PC-3 (cell line): ENCODE data around the gene NKAP. TPM values are rescaled to one million over a fixed set of nuclear protein-coding genes. Genes with fewer than 3 reads are reported as not detected.

ENCODE experiments used
- ATAC-seq: fragments of 200-7000 bp; cut with Tn5 transposase; 2 replicates; pipeline ENCODE4 v1.9.1; 2020; ENCODE audit warnings: mild to moderate bottlenecking, moderate library complexity
- BruUV-seq: library from RNA; stranded (reverse); fragments of 400-500 nt; replicated peaks from 2 replicates; lab custom pipeline; 2021; lab: Mats Ljungman, UMichigan
- CTCF ChIA-PET: fragments of 300-600 bp; sonication (Branson Sonifier 250); formaldehyde crosslinking; loops from one replicate; lab custom pipeline; 2022; ENCODE audit warnings: antibody characterized with exemption; lab: Charles Lee
- POLR2A ChIA-PET: fragments of 300-600 bp; sonication (Branson Sonifier 250); formaldehyde crosslinking; loops from one replicate; lab custom pipeline; 2022; ENCODE audit warnings: antibody characterized with exemption; ENCODE audit not compliant: unreplicated experiment; lab: Charles Lee
- DNase-seq: peaks from one replicate; pipeline ENCODE4 v3.0.0-alpha.2; 2015
- H2AFZ ChIP-seq: fragments of 300-600 bp; sonication (generic); 2 replicates; pipeline ENCODE4 v1.6.0; 2016; ENCODE audit warnings: antibody characterized with exemption, low read length
- H3F3A ChIP-seq: fragments of 300-600 bp; sonication (generic); one replicate; pipeline ENCODE4 v1.6.0; 2017; ENCODE audit warnings: antibody characterized with exemption, low read length, control low read depth, mild to moderate bottlenecking; ENCODE audit not compliant: unreplicated experiment
- H3K27ac ChIP-seq: fragments of 300-600 bp; sonication (generic); 2 replicates; pipeline ENCODE4 v1.5.1; 2016; ENCODE audit warnings: mild to moderate bottlenecking, low read length
- H3K27me3 ChIP-seq: fragments of 300-600 bp; sonication (generic); 2 replicates; pipeline ENCODE4 v1.6.1; 2016; ENCODE audit warnings: low read length, mixed read lengths
- H3K36me3 ChIP-seq: fragments of 300-600 bp; sonication (generic); 2 replicates; pipeline ENCODE4 v1.6.1; 2016; ENCODE audit warnings: low read depth, mixed run types, low read length, mixed read lengths
- H3K4me1 ChIP-seq: fragments of 300-600 bp; sonication (generic); 2 replicates; pipeline ENCODE4 v1.5.1; 2016; ENCODE audit warnings: low read length; ENCODE audit not compliant: insufficient read depth
- H3K4me2 ChIP-seq: fragments of 300-600 bp; sonication (generic); 2 replicates; pipeline ENCODE4 v1.6.0; 2016; ENCODE audit warnings: low read length
- H3K4me3 ChIP-seq: fragments of 300-600 bp; sonication (generic); 2 replicates; pipeline ENCODE4 v1.5.1; 2016; ENCODE audit warnings: mild to moderate bottlenecking, low read length, mixed read lengths
- H3K79me2 ChIP-seq: fragments of 300-600 bp; sonication (generic); 2 replicates; pipeline ENCODE4 v1.6.1; 2017; ENCODE audit warnings: low read length, mixed read lengths
- H3K9ac ChIP-seq: fragments of 300-600 bp; sonication (generic); 2 replicates; pipeline ENCODE4 v1.6.0; 2016; ENCODE audit warnings: mild to moderate bottlenecking, low read length
- H3K9me2 ChIP-seq: fragments of 300-600 bp; sonication (generic); replicated peaks from 2 replicates; pipeline ENCODE4 v1.6.1; 2016; ENCODE audit warnings: mixed run types, low read length, mixed read lengths
- H3K9me3 ChIP-seq: fragments of 300-600 bp; sonication (generic); 2 replicates; pipeline ENCODE4 v1.6.1; 2016; ENCODE audit warnings: low read length, mixed read lengths
- H4K20me1 ChIP-seq: fragments of 300-600 bp; sonication (generic); 2 replicates; pipeline ENCODE4 v1.6.1; 2016; ENCODE audit warnings: low read length, mixed read lengths
- CTCF ChIP-seq: fragments of 300-600 bp; sonication (generic); conservative IDR thresholded peaks from 2 replicates; pipeline ENCODE4 v1.5.1; 2017; ENCODE audit warnings: antibody characterized with exemption, low read depth, mild to moderate bottlenecking, low read length
- EZH2 ChIP-seq: fragments of 300-600 bp; sonication (generic); IDR thresholded peaks from one replicate; pipeline ENCODE4 v1.6.1; 2017; ENCODE audit warnings: antibody characterized with exemption, mild to moderate bottlenecking, low read length; ENCODE audit not compliant: unreplicated experiment
- EZH2phosphoT487 ChIP-seq: fragments of 300-600 bp; sonication (generic); IDR thresholded peaks from 2 replicates; pipeline ENCODE4 v1.6.1; 2018; ENCODE audit warnings: mild to moderate bottlenecking, antibody characterized with exemption, low read length, borderline replicate concordance
- intact Hi-C: fragments of 100-400 bp; cut with micrococcal nuclease; formaldehyde crosslinking; loops from 2 replicates; pipeline ENCODE4 v1.9.0; 2023
- total RNA-seq: library from RNA; depleted of rRNA; stranded (reverse); fragments of >200 nt; gene quantifications from 2 replicates; pipeline ENCODE4 v1.2.3, GENCODE V29; 2014

The NKAP gene
- total RNA-seq, 1 experiment from 2014 or later, result 5.2 TPM

GRCh38 chrX:119919835-119920585, 23.5 kb downstream of the NKAP start:
- ATAC-seq, result no peak

GRCh38 chrX:119917877-119918276, 25.7 kb downstream of the NKAP start:
- TF ChIP-seq EZH2phosphoT487 (no peak), CTCF (no peak), EZH2 (no peak)
- intact Hi-C loops, result no loop called here
- ATAC-seq (no peak), DNase-seq (no peak)
- Histone ChIP-seq H2AFZ (no peak overlapping the region), H4K20me1 (no peaks in the 10 kb centered on the region), H3K4me1 (no peaks in the 10 kb centered on the region), H3K27ac (no peak overlapping the region), H3K9me3 (no peaks in the 10 kb centered on the region), H3K9ac (no peak overlapping the region), H3K4me2 (no peak overlapping the region), H3K4me3 (no peak overlapping the region), H3K79me2 (no peaks in the 10 kb centered on the region), H3K36me3 (no peaks in the 10 kb centered on the region), H3K27me3 (no peaks in the 10 kb centered on the region), H3K9me2 (no peaks in the 10 kb centered on the region), H3F3A (no peaks in the 10 kb centered on the region)
- no TSS peak for BruUV-seq
- CTCF ChIA-PET, result no interaction called here
- POLR2A ChIA-PET, result no interaction called here

More at GRCh38 chrX:119919835-119920585, 23.5 kb downstream of the NKAP start:
- no peak for TF ChIP-seq EZH2
- no peak for TF ChIP-seq CTCF
- TF ChIP-seq EZH2phosphoT487, result no peak
- Histone ChIP-seq H3K4me2 (no peak overlapping the region), H3K9me2 (no peaks in the 10 kb centered on the region), H3F3A (no peaks in the 10 kb centered on the region), H3K79me2 (no peaks in the 10 kb centered on the region), H3K36me3 (no peaks in the 10 kb centered on the region), H3K9me3 (no peaks in the 10 kb centered on the region), H3K9ac (no peak overlapping the region), H3K4me3 (no peak overlapping the region), H3K4me1 (no peaks in the 10 kb centered on the region), H4K20me1 (no peaks in the 10 kb centered on the region), H3K27me3 (no peaks in the 10 kb centered on the region), H3K27ac (no peak overlapping the region), H2AFZ (no peak overlapping the region)
- ChIA-PET POLR2A (interaction anchor here (0.5 kb wide), 1 partner anchor 94 kb away, joined by 4 read pairs; no protein-coding TSS in a partner anchor), CTCF (no interaction called here)
- no peak for DNase-seq
- no TSS peak for BruUV-seq
- intact Hi-C loops, result no loop called here

GRCh38 chrX:119916310-119916709, 27.2 kb downstream of the NKAP start:
- TF ChIP-seq EZH2phosphoT487 (no peak), EZH2 (no peak), CTCF (no peak)
- H3K9ac ChIP-seq, result no peak overlapping the region
- no peak overlapping the region for H3K4me2 ChIP-seq
- no TSS peak for BruUV-seq
- H3K79me2 ChIP-seq, result no peaks in the 10 kb centered on the region
- H4K20me1 ChIP-seq, result no peaks in the 10 kb centered on the region
- no peaks in the 10 kb centered on the region for H3K9me2 ChIP-seq
- H3K27me3 ChIP-seq, result no peaks in the 10 kb centered on the region
- H3K9me3 ChIP-seq, result no peaks in the 10 kb centered on the region
- H3K4me3 ChIP-seq, result no peak overlapping the region
- intact Hi-C loops, result no loop called here
- ChIA-PET POLR2A (no interaction called here), CTCF (no interaction called here)
- H3K36me3 ChIP-seq, result no peaks in the 10 kb centered on the region
- DNase-seq (no peak), ATAC-seq (no peak)
- H3K4me1 ChIP-seq, result no peaks in the 10 kb centered on the region
- H2AFZ ChIP-seq, result no peak overlapping the region
- no peaks in the 10 kb centered on the region for H3F3A ChIP-seq
- no peak overlapping the region for H3K27ac ChIP-seq
